ENCODE data around the gene PDE4B. TPM values are rescaled to one million over a fixed set of nuclear protein-coding genes. Genes with fewer than 3 reads are reported as not detected.
A peak's percentile ranks its signal among the peaks of the same experiment; 100 is the strongest.

PDE4B gene
- total and polyA plus RNA-seq, 12 donors: 1.2 to 14.9 (median 3.9) TPM

GRCh38 chr1:66349242-66349641 lies 556.5 kb downstream of the PDE4B start:
- TF ChIP-seq CTCF (IDR thresholded peaks at IDR 0.05): no peak
- no peak for TF ChIP-seq POLR2A (IDR thresholded peaks at IDR 0.05)
- Histone ChIP-seq H3K27ac (no peak overlapping the region), H3K27me3 (peaks cover 4% of the 10 kb centered on the region), H3K4me1 (replicated peaks in 1 of 2) (peaks cover 0 to 13% of the 10 kb centered on the region in 2 donors), H3K4me3 (no peak overlapping the region), H3K9me3 (replicated peaks in 1 of 3) (no peaks in the 10 kb centered on the region), H3K36me3 (replicated peaks in 1 of 2) (no peaks in the 10 kb centered on the region)
- 66 to 72% (median 70%) methylated on average over 3 of the region's 3 CpGs for WGBS, 4 donors
- no peak for DNase-seq
- intact Hi-C loops (cut with DNase I): no loop called here

GRCh38 chr1:66350001-66350547 lies 557.4 kb downstream of the PDE4B start:
- Histone ChIP-seq H3K36me3 (replicated peaks in 1 of 2) (no peaks in the 10 kb centered on the region), H3K4me3 (no peak overlapping the region), H3K27ac (no peak overlapping the region), H3K27me3 (peaks cover 10% of the 10 kb centered on the region), H3K4me1 (replicated peaks in 1 of 2) (peaks cover 0 to 13% of the 10 kb centered on the region in 2 donors), H3K9me3 (replicated peaks in 1 of 3) (no peaks in the 10 kb centered on the region)
- peak in 2 of 7 donors; percentile 32 to 38 for DNase-seq
- TF ChIP-seq CTCF (IDR thresholded peaks at IDR 0.05) (no peak), POLR2A (IDR thresholded peaks at IDR 0.05) (no peak)
- WGBS, 4 donors: 53 to 62% (median 57%) methylated on average over 6 of the region's 6 CpGs
- intact Hi-C loops (cut with DNase I): no loop called here

- Histone ChIP-seq H3K4me1 (replicated peaks in 1 of 2) (peaks cover 0 to 13% of the 10 kb centered on the region in 2 donors), H3K27me3 (peaks cover 19% of the 10 kb centered on the region), H3K36me3 (replicated peaks in 1 of 2) (no peaks in the 10 kb centered on the region), H3K4me3 (no peak overlapping the region), H3K27ac (no peak overlapping the region), H3K9me3 (replicated peaks in 1 of 3) (no peaks in the 10 kb centered on the region)
- intact Hi-C loops (cut with DNase I): no loop called here
- TF ChIP-seq CTCF (IDR thresholded peaks at IDR 0.05) (no peak), POLR2A (IDR thresholded peaks at IDR 0.05) (no peak)
- DNase-seq: no peak
Observed at GRCh38 chr1:66351478-66351877, 558.8 kb downstream of the PDE4B start.

DNA sequence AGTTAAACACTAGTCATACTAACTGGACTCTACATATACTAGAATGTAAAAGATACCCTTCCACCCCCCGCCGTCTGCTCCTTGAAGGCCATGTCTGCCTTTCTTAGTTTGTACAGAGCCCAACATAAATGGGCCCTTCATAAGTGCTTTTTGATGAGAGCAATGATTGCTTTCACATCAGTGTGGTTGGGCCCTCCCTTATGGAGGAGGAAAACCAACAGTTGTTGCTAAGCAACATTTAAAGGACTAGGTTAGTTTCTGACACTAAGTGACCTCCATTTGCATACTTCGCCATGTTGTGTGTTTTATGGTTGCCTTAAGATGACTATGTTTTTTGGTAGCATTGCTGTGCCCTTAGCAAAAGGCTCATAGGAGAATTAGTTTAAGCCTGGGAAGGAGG lies 559.2 kb downstream of the PDE4B start:
- peaks cover 2 to 16% of the 10 kb centered on the region in 2 donors for H3K4me1 ChIP-seq (replicated peaks in 1 of 2)
- 83 to 93% (median 88%) methylated on average over 3 of the region's 3 CpGs for WGBS, 4 donors
- H3K9me3 ChIP-seq (replicated peaks in 1 of 3): no peaks in the 10 kb centered on the region
- no peak overlapping the region for H3K27ac ChIP-seq
- intact Hi-C loops (cut with DNase I): no loop called here
- H3K27me3 ChIP-seq: peaks cover 19% of the 10 kb centered on the region
- no peak overlapping the region for H3K4me3 ChIP-seq
- H3K36me3 ChIP-seq (replicated peaks in 1 of 2): no peaks in the 10 kb centered on the region
- no peak for TF ChIP-seq CTCF (IDR thresholded peaks at IDR 0.05)
- TF ChIP-seq POLR2A (IDR thresholded peaks at IDR 0.05): no peak
- no peak for DNase-seq
